NOMO-1 treated with DMSO at 0.1 percent for 48 hours (cell line): ENCODE results near the gene PML.
"Not testable (repeated sequence)": the region's sequence is repeated elsewhere in the genome, so short reads cannot be mapped to it uniquely, and the experiment has no call there.

Experiments
- DNase-seq: peaks from one replicate; lab custom pipeline; 2025; ENCODE audit not compliant: unreplicated experiment; lab: John Stamatoyannopoulos, UW

PML gene

DNA sequence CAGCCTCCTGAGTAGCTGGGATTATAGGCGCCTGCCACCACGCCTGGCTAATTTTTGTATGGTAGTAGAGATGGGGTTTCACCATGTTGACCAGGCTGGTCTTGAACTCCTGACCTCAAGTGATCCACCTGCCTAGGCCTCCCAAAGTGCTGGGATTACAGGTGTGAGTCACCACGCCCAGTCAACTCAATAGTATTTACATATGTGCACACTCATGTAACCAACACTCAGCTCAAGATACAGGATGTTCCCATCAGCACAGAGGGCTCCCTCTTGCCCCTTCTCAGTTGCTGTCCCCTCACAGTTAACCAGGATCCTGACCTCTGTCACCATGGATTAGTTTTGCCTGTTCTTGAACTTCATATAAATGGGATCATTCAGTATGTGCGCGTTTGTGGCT is 61.8 kb downstream of the PML start:
- not testable (repeated sequence) for DNase-seq

GRCh38 chr15:74059050-74059833 is 64.7 kb downstream of the PML start:
- DNase-seq, result not testable (repeated sequence)

GRCh38 chr15:74060251-74060650 is 65.7 kb downstream of the PML start:
- DNase-seq, result no peak

GRCh38 chr15:74062236-74062635 is 67.7 kb downstream of the PML start:
- DNase-seq, result no peak

DNA sequence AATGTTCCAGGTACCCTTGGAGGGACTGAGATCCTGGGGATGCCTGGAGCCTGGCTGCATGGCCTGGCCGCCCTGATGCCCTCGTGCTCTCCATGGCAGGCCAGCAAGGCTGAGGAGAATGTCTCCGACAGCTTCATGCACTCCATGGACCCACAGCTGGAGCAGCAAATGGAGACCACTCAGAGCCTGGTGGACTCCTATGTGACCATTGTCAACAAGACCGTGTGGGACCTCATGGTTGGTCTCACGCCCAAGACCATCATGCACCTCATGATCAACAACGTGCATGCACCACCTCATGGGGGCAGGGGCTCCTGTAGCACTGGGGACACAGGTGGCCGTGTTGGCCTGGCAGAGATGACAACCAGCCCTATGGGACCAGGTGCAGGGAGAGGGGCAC is 68.2 kb downstream of the PML start:
- DNase-seq, result no peak

GRCh38 chr15:74063425-74064146 is 69.1 kb downstream of the PML start:
- DNase-seq, result not testable (repeated sequence)

GRCh38 chr15:74064183-74064582 is 69.7 kb downstream of the PML start:
- not testable (repeated sequence) for DNase-seq

DNA sequence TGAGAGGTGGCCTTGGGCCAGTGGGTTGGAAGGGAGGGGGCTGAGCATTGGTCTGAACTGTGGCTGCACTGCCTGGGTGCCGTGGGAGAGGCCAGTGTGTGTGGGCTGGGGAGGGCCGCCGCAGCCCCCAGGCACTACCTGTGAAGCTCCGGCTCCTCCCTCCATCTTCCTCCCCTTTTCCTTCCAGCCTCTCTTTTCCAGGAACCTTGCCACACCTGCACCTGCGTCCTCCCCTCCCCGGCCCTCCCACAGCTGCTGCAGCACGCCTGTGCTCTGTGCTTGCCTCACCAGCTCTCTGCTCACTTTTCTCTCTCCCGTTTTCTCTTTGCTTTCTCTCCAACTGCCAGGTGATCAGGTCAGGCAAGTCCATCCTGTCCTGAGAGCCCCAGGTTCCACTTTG is 70.3 kb downstream of the PML start:
- DNase-seq, result not testable (repeated sequence)

GRCh38 chr15:74065684-74066411 is 71.3 kb downstream of the PML start:
- not testable (repeated sequence) for DNase-seq

- not testable (repeated sequence) for DNase-seq
These were observed 77.1 kb downstream of the PML start for GRCh38 chr15:74071645-74072044.

DNA sequence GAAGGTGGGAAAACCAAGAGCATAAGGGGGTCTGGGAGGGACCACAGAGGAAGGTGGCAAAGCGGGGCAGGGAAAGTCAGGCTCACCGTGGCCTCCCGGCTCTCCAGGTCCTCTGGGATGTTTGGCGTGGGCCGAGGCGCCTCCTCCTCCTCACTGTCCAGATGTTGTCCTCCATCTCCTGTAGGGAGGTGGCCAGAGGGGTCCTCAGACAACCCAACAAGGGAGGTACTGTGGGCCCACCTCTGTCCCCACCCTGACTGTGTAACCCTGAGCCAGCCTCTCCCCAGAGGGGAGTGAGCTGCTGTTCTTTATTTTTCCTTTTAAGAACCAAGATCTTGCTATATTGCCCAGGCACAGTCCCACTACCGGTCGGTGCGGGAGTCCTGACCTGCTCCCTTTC is 77.6 kb downstream of the PML start:
- DNase-seq, result not testable (repeated sequence)

GRCh38 chr15:74072614-74073337 is 78.3 kb downstream of the PML start:
- not testable (repeated sequence) for DNase-seq

- DNase-seq, result not testable (repeated sequence)
These were observed 81.3 kb downstream of the PML start for GRCh38 chr15:74075781-74076180.

DNA sequence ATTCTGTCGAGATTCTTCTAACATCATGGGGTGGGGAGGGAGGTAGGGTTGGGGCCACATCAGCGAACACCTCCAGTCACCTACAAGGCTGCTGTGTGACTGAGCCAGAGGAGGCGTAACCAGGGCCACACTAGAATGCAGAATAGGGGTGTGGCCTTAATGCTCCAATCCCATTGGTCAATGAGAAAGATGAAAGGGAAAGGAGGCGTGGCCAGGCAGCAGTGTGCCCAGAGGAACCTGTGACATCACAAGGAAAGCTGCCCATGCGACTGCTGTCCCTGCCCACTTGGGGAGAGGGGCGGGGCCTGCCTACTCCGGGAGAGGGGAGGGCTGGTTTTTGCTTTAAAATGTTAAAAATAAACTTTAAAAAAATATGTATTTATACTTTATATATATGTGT is 87.9 kb downstream of the PML start, which contains the start of gene GOLGA6A:
Gene GOLGA6A, minus strand, starts transcription at position 101 of the 400 bp plus-strand sequence. Its CDS starts 41 bp downstream, at position 60.
- DNase-seq, result not testable (repeated sequence)

DNA sequence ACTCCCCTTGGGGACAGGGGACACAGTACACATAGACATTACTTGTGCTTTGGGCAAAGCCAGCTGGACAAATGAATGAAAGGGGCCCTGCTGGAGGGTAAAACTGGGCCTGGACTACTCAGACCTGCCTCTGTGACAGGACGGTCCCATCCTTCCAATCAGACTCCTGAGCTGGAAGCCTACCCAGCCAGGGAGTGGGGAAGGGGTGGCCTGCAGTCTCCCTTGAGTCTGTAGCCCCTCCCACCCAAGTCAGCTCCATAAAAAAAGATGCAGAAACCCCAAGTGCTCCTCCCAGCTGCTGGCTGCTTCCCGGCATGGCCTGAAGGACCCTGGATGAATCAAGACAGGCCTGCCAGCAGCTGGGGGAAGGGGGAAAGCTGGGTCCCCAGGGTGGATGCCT is 100.1 kb downstream of the PML start:
- not testable (repeated sequence) for DNase-seq

- not testable (repeated sequence) for DNase-seq
These were observed 101.1 kb downstream of the PML start for GRCh38 chr15:74095610-74096009.

DNA sequence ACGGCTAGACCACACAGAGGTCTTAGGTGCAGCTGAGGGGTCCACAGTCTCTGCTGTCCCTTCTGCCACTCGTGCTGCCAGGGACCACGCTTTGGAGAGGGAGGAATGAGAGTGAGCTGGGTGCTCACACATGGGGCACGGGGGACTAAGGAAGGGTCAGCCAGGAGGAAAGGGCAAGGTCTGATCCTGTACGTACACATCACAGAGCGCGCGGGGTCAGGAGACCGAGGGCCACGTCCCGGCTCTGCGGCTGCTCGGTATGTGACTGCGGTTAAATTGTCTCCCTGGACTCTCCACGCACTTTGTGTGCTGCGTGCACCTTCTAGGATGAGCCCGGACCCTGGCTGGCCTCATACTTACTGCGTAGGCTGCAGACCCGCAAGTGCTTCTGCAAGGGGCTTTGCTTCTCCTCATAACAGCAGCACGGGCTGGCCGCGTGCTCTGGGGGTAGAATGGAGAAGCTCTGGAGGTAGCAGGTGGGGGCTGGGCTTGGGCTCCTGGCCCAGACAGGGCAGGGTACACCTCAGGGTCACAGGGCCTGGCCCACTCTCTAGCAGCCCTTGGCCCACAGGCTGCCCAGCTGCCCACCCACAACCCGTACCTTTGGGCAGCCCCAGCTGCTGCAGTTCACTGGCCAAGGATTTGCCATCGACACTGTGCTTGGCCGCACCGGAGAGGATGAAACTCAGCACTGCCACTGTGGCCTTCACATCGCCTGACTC is 102.4 kb downstream of the PML start:
- not testable (repeated sequence) for DNase-seq
